GM21737 (cell line): Measurements from ENCODE around the gene ALOX15B.
A peak's percentile ranks its signal among the peaks of the same experiment; 100 is the strongest.
"Not testable (repeated sequence)": the region's sequence is repeated elsewhere in the genome, so short reads cannot be mapped to it uniquely, and the experiment has no call there.

ENCODE experiments used
- ATAC-seq: cut with Tn5 transposase; IDR thresholded peaks from one replicate; pipeline ENCODE4 v1.9.1; 2021; ENCODE audit warnings: mild to moderate bottlenecking, moderate library complexity; ENCODE audit not compliant: unreplicated experiment

ALOX15B gene

GRCh38 chr17:8076502-8077266 lies 37.8 kb downstream of the ALOX15B start:
- no peak for ATAC-seq

DNA sequence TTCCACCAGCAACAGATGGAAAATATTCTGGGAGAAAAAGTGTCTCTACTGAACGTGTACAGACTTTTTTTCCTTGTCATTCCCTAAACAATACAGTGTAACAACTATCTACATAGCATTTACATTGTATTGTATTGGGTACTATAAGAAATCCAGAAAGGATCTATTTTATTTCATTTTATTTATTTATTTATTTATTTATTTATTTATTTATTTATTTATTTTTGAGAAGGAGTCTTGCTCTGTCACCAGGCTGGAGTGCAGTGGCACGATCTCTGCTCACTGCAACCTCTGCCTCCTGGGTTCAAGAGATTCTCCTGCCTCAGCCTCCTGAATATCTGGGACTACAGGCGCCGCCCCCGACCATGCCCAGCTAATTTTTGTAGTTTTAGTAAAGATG lies 39.1 kb downstream of the ALOX15B start:
- not testable (repeated sequence) for ATAC-seq

DNA sequence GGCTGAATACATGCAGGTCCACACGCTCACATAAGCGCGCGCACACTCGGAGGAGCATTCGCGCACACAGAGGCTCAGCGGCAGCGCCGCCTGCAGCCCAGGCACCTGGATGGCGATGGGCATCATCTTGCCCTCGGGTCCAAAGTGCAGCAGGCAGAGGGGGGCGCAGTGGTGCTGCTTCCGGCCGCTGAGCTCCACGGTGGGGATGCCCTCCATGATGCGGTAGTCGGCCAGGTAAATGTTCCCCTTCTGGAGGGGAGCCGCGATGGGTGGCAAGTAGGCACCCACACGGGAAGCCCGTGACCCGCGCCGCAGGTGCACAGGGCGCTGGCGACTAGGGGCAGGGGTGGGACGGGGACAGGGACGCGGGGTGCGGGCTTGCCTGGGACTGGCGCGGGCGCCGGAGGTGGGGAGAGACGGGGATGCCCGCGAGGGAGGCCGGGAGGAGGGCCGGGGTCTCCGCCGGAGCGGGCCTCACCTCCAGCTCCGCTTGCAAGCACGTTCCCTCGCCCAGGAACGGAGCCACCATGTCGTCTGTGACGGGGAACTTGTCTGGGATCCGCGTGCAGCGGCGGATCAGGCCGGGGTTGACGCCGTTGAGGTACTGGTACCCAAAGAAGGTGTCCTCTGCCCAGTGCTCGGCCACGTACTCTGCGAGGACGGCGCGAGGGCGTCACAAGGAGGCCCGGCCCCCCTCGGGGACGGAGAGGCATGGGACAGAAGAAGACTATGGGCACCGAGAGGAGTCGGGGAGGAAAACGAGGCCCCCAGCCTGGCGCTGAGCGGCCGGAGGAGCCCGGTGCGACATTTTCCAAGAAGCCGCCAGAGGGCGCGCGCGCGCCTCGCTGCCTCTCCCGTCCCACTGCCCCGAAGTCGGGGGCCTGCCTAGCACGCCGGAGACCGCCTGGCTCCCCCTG lies 40.7 kb downstream of the ALOX15B start:
- peak; percentile 64 for ATAC-seq

DNA sequence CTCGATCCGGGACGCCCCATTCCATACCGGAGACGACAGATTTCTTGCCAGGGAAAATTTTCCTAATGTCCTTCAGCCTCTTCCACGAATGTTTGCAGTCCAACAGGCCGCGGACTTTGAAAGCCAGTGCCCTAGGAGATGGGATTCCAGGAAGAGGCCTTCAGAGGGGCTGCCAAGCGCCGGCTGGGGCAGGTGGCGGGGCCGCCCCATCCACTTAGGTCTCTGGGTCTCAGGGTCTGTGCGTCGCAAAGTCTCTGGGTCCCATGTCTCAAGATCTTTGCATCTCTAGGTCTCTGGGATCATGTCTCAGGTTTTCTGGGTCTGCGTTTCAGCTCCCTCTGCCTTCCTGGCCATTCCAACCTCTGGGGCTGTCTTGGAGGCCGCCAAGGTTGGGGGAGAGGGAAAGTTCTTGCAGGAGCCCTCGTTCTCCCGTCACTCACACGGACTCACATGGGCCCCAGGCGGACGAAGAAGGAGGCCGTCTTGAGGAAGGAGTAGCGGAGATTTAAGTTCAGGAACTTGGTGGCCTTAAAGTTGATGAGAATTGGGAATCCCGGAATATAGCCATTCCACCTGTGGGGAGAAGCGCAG lies 41.4 kb downstream of the ALOX15B start:
- ATAC-seq: no peak

GRCh38 chr17:8080799-8081219 lies 42.0 kb downstream of the ALOX15B start:
- ATAC-seq: no peak

- no peak for ATAC-seq
Observed at GRCh38 chr17:8081876-8082275, 43.0 kb downstream of the ALOX15B start.

DNA sequence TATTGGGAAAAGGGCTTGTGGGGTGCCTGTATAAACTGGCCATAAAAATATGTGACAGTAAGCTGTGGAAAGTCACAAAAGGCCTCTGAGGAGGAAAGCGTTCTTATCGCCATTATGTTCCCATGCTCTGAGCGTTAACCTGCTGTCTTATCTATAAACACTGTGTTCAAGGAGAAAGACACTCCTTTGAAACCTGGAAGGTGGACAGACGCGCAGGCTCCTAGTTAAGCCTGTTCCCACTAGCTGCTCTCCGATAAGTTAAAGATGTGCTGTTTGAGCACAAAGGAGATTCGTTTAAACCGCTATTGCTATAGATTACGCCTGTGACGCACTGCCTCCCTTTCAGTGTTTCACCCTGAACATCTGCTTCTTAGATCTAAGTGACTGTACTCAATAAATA lies 43.4 kb downstream of the ALOX15B start:
- ATAC-seq: no peak

GRCh38 chr17:8084250-8084649 lies 45.4 kb downstream of the ALOX15B start:
- ATAC-seq: no peak

GRCh38 chr17:8087075-8087951 lies 48.5 kb downstream of the ALOX15B start, which contains the start of gene ALOX12B:
Gene ALOX12B (minus strand): TSS chr17:8087716. CDS start chr17:8087442, 274 bp downstream.
- ATAC-seq: no peak

DNA sequence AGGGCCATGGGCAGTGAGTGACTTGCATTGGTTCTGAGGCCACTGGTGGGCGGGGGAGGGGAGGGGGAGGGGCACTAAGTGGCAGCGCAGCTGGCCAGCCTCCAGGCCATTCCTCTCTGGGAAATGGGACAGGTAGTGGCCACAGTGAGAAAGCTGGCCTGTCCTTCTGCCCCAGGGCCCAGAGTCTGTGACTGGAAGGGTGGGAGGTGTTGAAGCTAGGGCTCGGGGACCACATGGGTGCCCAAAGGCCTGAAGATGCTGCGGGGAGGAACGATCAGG lies 49.0 kb downstream of the ALOX15B start:
- ATAC-seq: no peak

DNA sequence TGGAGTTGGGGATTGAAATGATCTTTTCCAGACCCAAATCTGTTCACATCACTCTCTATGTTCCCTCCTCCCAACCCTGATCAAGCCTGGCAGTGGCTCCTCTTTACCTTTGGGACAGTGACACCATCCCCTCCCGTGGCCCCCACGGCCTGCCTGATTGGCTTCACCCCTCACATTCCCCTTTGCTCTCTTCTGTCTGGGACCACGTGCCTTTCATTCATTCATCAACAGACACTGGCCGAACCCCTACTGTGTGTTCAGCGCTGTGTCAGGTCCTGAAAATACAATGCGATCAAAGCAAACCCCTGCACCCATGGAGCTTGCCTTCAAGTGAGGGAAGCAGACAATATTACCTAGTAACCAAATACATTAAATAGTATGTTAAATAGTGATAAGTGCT lies 50.9 kb downstream of the ALOX15B start:
- ATAC-seq: no peak

DNA sequence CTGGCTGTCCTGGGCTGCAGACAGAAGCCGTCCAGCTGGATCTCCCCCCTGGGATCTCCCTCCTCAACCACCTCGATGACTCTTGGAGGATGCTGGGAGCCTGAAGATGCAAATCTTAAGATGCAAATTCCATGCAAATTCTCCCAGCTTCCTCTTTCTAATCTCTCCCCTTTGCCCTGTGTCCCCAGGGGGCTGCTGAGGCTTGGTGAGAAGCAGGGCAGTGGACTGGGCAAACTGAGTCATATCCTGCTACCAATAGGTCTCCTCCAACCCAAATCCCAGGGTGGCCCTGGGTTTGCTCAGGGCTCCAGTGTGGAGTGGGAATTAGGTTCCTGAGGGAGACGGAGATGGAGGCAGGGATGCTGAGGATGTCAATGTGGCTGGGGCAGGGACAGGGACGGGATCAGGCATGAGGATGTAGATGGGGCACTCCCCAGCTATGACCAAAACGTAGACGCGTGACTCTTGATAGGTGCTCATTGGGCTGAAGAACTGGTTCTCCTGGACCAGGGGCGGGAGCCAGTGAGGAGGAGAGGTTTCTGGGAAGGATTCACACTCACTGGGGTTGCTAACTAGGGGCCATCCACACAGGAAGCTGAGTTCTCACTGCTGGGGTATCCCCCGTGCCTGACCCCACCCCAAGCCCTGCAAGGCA lies 52.3 kb downstream of the ALOX15B start:
- ATAC-seq: peak; percentile 63

DNA sequence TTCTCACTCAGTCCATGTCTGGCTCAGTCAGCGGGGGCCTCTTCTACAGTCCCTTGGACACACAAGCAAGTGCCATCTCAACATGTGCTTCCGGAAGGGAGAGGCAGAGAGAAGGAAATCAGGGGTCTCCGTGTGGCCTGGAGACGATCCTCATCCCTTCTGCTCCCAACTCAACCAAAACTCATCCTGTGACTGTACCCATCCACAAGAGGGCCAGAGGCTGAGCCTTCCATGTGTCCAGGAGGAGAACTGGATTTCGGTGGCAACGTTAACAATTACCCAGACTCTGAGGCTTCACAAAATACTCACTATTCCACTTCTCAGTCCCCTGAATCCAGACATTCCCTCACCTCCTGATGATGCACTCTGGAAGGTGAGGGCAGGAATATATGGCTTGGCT lies 56.5 kb downstream of the ALOX15B start:
- ATAC-seq: no peak

- no peak for ATAC-seq
Observed at GRCh38 chr17:8096541-8096940, 57.7 kb downstream of the ALOX15B start.
